ENCODE measurements around the gene ABCD1. TPM values are rescaled to one million over a fixed set of nuclear protein-coding genes. Genes with fewer than 3 reads are reported as not detected.

ABCD1 gene
- total RNA-seq, 1 experiment from 2014 or later = 44.4 TPM

DNA sequence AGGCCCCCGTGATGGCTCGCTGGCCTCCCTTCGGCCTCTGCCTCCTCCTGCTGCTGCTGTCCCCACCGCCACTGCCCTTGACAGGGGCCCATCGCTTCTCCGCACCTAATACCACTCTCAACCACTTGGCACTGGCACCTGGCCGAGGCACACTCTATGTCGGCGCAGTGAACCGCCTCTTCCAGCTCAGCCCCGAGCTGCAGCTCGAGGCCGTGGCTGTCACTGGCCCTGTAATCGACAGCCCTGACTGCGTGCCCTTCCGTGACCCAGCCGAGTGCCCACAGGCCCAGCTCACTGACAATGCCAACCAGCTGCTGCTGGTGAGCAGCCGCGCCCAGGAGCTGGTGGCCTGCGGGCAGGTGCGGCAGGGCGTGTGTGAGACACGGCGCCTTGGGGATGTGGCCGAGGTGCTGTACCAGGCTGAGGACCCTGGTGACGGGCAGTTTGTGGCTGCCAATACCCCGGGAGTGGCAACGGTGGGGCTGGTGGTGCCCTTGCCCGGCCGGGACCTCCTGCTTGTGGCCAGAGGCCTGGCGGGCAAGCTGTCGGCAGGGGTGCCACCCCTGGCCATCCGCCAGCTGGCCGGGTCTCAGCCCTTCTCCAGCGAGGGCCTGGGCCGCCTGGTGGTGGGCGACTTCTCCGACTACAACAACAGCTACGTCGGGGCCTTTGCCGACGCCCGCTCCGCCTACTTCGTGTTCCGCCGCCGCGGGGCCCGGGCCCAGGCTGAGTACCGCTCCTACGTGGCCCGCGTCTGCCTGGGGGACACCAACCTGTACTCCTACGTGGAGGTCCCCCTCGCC, 42.4 kb downstream of the ABCD1 start:
- Histone ChIP-seq H3K27me3 (ENCODE audit: low read length) (no peaks in the 10 kb centered on the region), H3K36me3 (ENCODE audit: low read depth, low read length) (no peaks in the 10 kb centered on the region), H3K4me3 (ENCODE audit: low read length) (peak overlapping the region; percentile 68; the same call in 1 of the 2 replicates), H3K9ac (ENCODE audit: low read length) (no peak overlapping the region), H3K9me3 (ENCODE audit: low read length) (no peaks in the 10 kb centered on the region), H3K79me2 (ENCODE audit: low read length) (peaks cover 25% of the 10 kb centered on the region), H3K4me1 (ENCODE audit: insufficient read depth, low read length) (peaks cover 28% of the 10 kb centered on the region), H2AFZ (ENCODE audit: low read length) (no peak overlapping the region), H3F3A (ENCODE audit: low read length, unreplicated experiment) (no peaks in the 10 kb centered on the region), H3K9me2 (replicated peaks; ENCODE audit: low read length) (no peaks in the 10 kb centered on the region), H3K27ac (ENCODE audit: low read length) (peak overlapping the region; percentile 86), H3K4me2 (ENCODE audit: low read length) (peak overlapping the region; percentile 97), H4K20me1 (ENCODE audit: low read length) (no peaks in the 10 kb centered on the region)
- ATAC-seq = no peak
- CTCF ChIA-PET = interaction anchor here (1.0 kb wide), 2 partner anchors 156 to 180 kb away, joined by 3 to 5 read pairs; no protein-coding TSS in a partner anchor
- POLR2A ChIA-PET (ENCODE audit: unreplicated experiment) = no interaction called here
- no TSS peak for BruUV-seq (replicated peaks)
- DNase-seq = no peak
- TF ChIP-seq EZH2phosphoT487 (IDR thresholded peaks at IDR 0.05; ENCODE audit: borderline replicate concordance, low read length) (no peak), EZH2 (IDR thresholded peaks at IDR 0.05; ENCODE audit: low read length, unreplicated experiment) (no peak)
- TF ChIP-seq, protein P1, sequence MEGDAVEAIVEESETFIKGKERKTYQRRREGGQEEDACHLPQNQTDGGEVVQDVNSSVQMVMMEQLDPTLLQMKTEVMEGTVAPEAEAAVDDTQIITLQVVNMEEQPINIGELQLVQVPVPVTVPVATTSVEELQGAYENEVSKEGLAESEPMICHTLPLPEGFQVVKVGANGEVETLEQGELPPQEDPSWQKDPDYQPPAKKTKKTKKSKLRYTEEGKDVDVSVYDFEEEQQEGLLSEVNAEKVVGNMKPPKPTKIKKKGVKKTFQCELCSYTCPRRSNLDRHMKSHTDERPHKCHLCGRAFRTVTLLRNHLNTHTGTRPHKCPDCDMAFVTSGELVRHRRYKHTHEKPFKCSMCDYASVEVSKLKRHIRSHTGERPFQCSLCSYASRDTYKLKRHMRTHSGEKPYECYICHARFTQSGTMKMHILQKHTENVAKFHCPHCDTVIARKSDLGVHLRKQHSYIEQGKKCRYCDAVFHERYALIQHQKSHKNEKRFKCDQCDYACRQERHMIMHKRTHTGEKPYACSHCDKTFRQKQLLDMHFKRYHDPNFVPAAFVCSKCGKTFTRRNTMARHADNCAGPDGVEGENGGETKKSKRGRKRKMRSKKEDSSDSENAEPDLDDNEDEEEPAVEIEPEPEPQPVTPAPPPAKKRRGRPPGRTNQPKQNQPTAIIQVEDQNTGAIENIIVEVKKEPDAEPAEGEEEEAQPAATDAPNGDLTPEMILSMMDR (conservative IDR thresholded peaks at IDR 0.05; ENCODE audit: low read depth, low read length) = no peak
- intact Hi-C loops (cut with micrococcal nuclease) = no loop called here

DNA sequence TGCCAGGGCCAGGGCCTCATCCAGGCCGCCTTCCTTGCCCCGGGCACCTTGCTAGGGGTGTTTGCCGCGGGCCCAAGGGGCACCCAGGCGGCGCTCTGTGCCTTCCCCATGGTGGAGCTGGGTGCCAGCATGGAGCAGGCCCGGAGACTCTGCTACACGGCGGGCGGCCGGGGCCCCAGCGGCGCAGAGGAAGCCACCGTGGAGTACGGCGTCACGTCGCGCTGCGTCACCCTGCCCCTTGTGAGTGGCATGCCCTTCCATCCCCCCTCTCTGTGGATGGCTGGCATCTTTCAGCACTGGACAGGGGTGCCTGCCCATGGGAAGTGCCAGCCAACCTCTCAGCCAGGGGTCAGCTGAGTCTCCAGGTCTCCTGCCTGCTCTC, 43.0 kb downstream of the ABCD1 start:
- Histone ChIP-seq H3K27ac (ENCODE audit: low read length) (no peak overlapping the region), H3K4me3 (ENCODE audit: low read length) (no peak overlapping the region), H2AFZ (ENCODE audit: low read length) (no peak overlapping the region), H3K4me1 (ENCODE audit: insufficient read depth, low read length) (peaks cover 28% of the 10 kb centered on the region), H3K9ac (ENCODE audit: low read length) (no peak overlapping the region), H3K9me2 (replicated peaks; ENCODE audit: low read length) (no peaks in the 10 kb centered on the region), H3K36me3 (ENCODE audit: low read depth, low read length) (no peaks in the 10 kb centered on the region), H3F3A (ENCODE audit: low read length, unreplicated experiment) (no peaks in the 10 kb centered on the region), H3K79me2 (ENCODE audit: low read length) (peaks cover 25% of the 10 kb centered on the region), H3K4me2 (ENCODE audit: low read length) (no peak overlapping the region), H4K20me1 (ENCODE audit: low read length) (no peaks in the 10 kb centered on the region), H3K27me3 (ENCODE audit: low read length) (no peaks in the 10 kb centered on the region), H3K9me3 (ENCODE audit: low read length) (no peaks in the 10 kb centered on the region)
- no peak for ATAC-seq
- no peak for DNase-seq
- ChIA-PET CTCF (no interaction called here), POLR2A (ENCODE audit: unreplicated experiment) (no interaction called here)
- intact Hi-C loops (cut with micrococcal nuclease) = no loop called here
- no peak for TF ChIP-seq EZH2 (IDR thresholded peaks at IDR 0.05; ENCODE audit: low read length, unreplicated experiment)
- no peak for TF ChIP-seq EZH2phosphoT487 (IDR thresholded peaks at IDR 0.05; ENCODE audit: borderline replicate concordance, low read length)
- TF ChIP-seq, protein P1 (conservative IDR thresholded peaks at IDR 0.05; ENCODE audit: low read depth, low read length) = no peak
- no TSS peak for BruUV-seq (replicated peaks)
